ENCODE data around the gene DISP3. TPM values are rescaled to one million over a fixed set of nuclear protein-coding genes. Genes with fewer than 3 reads are reported as not detected.

The DISP3 gene
- total and polyA plus RNA-seq, 10 donors: 0.06 to 0.69 (median 0.43) TPM

GRCh38 chr1:11567244-11568065 is 88.5 kb downstream of the DISP3 start:
- TF ChIP-seq POLR2A (IDR thresholded peaks at IDR 0.05) (no peak), CTCF (IDR thresholded peaks at IDR 0.05 in 8 of 11, conservative IDR thresholded peaks at IDR 0.05 in 3 of 11) (no peak), POLR2AphosphoS5 (IDR thresholded peaks at IDR 0.05) (no peak)
- intact Hi-C loops (cut with DNase I; ENCODE audit: low total_unique reads): no loop called here
- H3K4me3 ChIP-seq: no peak overlapping the region
- no peaks in the 10 kb centered on the region for H3K36me3 ChIP-seq
- H3K27me3 ChIP-seq (replicated peaks in 1 of 7): peaks cover 0 to 84% (median 11%) of the 10 kb centered on the region in 7 donors
- DNase-seq: no peak
- no peak overlapping the region for H3K27ac ChIP-seq
- WGBS, 5 donors: 78 to 94% (median 89%) methylated on average over 11 of the region's 11 CpGs
- H3K9me3 ChIP-seq: no peaks in the 10 kb centered on the region
- peaks cover 0 to 11% (median 3%) of the 10 kb centered on the region in 6 donors for H3K4me1 ChIP-seq

GRCh38 chr1:11568687-11569086 is 89.7 kb downstream of the DISP3 start:
- Histone ChIP-seq H3K9me3 (no peaks in the 10 kb centered on the region), H3K4me1 (peaks cover 0 to 3% (median 1%) of the 10 kb centered on the region in 6 donors), H3K27me3 (replicated peaks in 1 of 7) (peaks cover 0 to 71% (median 11%) of the 10 kb centered on the region in 7 donors), H3K27ac (no peak overlapping the region), H3K4me3 (no peak overlapping the region), H3K36me3 (no peaks in the 10 kb centered on the region)
- intact Hi-C loops (cut with DNase I; ENCODE audit: low total_unique reads): no loop called here
- WGBS, 5 donors: 78 to 86% (median 81%) methylated on average over 8 of the region's 8 CpGs
- TF ChIP-seq CTCF (IDR thresholded peaks at IDR 0.05 in 8 of 11, conservative IDR thresholded peaks at IDR 0.05 in 3 of 11) (no peak), POLR2A (IDR thresholded peaks at IDR 0.05) (no peak)
- DNase-seq: no peak

- Histone ChIP-seq H3K27ac (no peak overlapping the region), H3K9me3 (no peaks in the 10 kb centered on the region), H3K4me3 (no peak overlapping the region), H3K27me3 (replicated peaks in 1 of 7) (peaks cover 0 to 67% (median 11%) of the 10 kb centered on the region in 7 donors), H3K4me1 (no peaks in the 10 kb centered on the region), H3K36me3 (no peaks in the 10 kb centered on the region)
- 80 to 91% (median 87%) methylated on average over 12 to 14 of the region's 14 CpGs for WGBS, 5 donors
- no peak for TF ChIP-seq CTCF (IDR thresholded peaks at IDR 0.05 in 8 of 11, conservative IDR thresholded peaks at IDR 0.05 in 3 of 11)
- no peak for TF ChIP-seq POLR2A (IDR thresholded peaks at IDR 0.05)
- no peak for TF ChIP-seq POLR2AphosphoS5 (IDR thresholded peaks at IDR 0.05)
- intact Hi-C loops (cut with DNase I; ENCODE audit: low total_unique reads): no loop called here
- DNase-seq: peak; percentile 60
Measured at GRCh38 chr1:11569551-11569950, 90.6 kb downstream of the DISP3 start.

GRCh38 chr1:11569954-11570353 is 91.0 kb downstream of the DISP3 start:
- DNase-seq: no peak
- intact Hi-C loops (cut with DNase I; ENCODE audit: low total_unique reads): no loop called here
- H3K36me3 ChIP-seq: no peaks in the 10 kb centered on the region
- TF ChIP-seq CTCF (IDR thresholded peaks at IDR 0.05 in 8 of 11, conservative IDR thresholded peaks at IDR 0.05 in 3 of 11) (no peak), POLR2AphosphoS5 (IDR thresholded peaks at IDR 0.05) (no peak), POLR2A (IDR thresholded peaks at IDR 0.05) (no peak)
- no peak overlapping the region for H3K27ac ChIP-seq
- H3K4me3 ChIP-seq: no peak overlapping the region
- no peaks in the 10 kb centered on the region for H3K4me1 ChIP-seq
- peaks cover 0 to 66% (median 11%) of the 10 kb centered on the region in 7 donors for H3K27me3 ChIP-seq (replicated peaks in 1 of 7)
- 59 to 77% (median 74%) methylated on average over 3 of the region's 3 CpGs for WGBS, 5 donors
- no peaks in the 10 kb centered on the region for H3K9me3 ChIP-seq

All from spleen (tissue), 11 donors.